ENCODE results near the gene PALS2. TPM values are rescaled to one million over a fixed set of nuclear protein-coding genes. Genes with fewer than 3 reads are reported as not detected.

Gene PALS2
- total RNA-seq, 1 experiment from 2014 or later = 64.6 TPM

- TF ChIP-seq ZNF281 (CRISPR knock-in tag; IDR thresholded peaks at IDR 0.05) (no peak), SP1 (CRISPR knock-in tag; conservative IDR thresholded peaks at IDR 0.05) (no peak), ZNF219 (CRISPR knock-in tag; IDR thresholded peaks at IDR 0.05; ENCODE audit: borderline replicate concordance) (no peak), CBFB (CRISPR knock-in tag; IDR thresholded peaks at IDR 0.05; ENCODE audit: low read depth) (no peak), CDX4 (CRISPR knock-in tag; IDR thresholded peaks at IDR 0.05; ENCODE audit: borderline replicate concordance) (no peak), JAZF1 (CRISPR knock-in tag; IDR thresholded peaks at IDR 0.05) (no peak), ZNF416 (CRISPR knock-in tag; IDR thresholded peaks at IDR 0.05) (no peak), TEAD1 (CRISPR knock-in tag; IDR thresholded peaks at IDR 0.05) (no peak), ZBTB43 (CRISPR knock-in tag; IDR thresholded peaks at IDR 0.05) (no peak)
Measured at GRCh38 chr7:24608504-24608903, 35.3 kb downstream of the PALS2 start (continued).

- peak overlapping the region; percentile 91 for H3K27ac Mint-ChIP-seq
- no peaks in the 10 kb centered on the region for H3K27me3 Mint-ChIP-seq (ENCODE audit: low read depth)
Measured at GRCh38 chr7:24609059-24609458, 35.8 kb downstream of the PALS2 start.

GRCh38 chr7:24609570-24609969 lies 36.3 kb downstream of the PALS2 start:
- Mint-ChIP-seq H3K4me1 (peaks cover 47% of the 10 kb centered on the region), H3K36me3 (no peaks in the 10 kb centered on the region), H3K27ac (peak overlapping the region; percentile 91), H3K9me3 (peaks cover 4% of the 10 kb centered on the region; the same call in 1 of the 2 replicates), H3K4me3 (peak overlapping the region; percentile 27; the same call in 1 of the 2 replicates), H3K27me3 (ENCODE audit: low read depth) (no peaks in the 10 kb centered on the region)
- DNase-seq (ENCODE audit: low spot score) (no peak), ATAC-seq (peak; percentile 67)
- no peak for TF ChIP-seq ZNF219 (CRISPR knock-in tag; IDR thresholded peaks at IDR 0.05; ENCODE audit: borderline replicate concordance)
- TF ChIP-seq E2F1 (CRISPR knock-in tag; IDR thresholded peaks at IDR 0.05) = no peak
- CTCF ChIA-PET = no interaction called here
- POLR2A ChIA-PET = no interaction called here

More at GRCh38 chr7:24609059-24609458, 35.8 kb downstream of the PALS2 start:
- TF ChIP-seq FOXP1 (CRISPR knock-in tag; IDR thresholded peaks at IDR 0.05; ENCODE audit: borderline replicate concordance) (no peak), RELA (CRISPR knock-in tag; IDR thresholded peaks at IDR 0.05; ENCODE audit: borderline replicate concordance) (no peak)
- CTCF ChIA-PET = no interaction called here
- H3K4me1 Mint-ChIP-seq = peaks cover 52% of the 10 kb centered on the region
- DNase-seq (ENCODE audit: low spot score) = peak; percentile 14
- peaks cover 4% of the 10 kb centered on the region; the same call in 1 of the 2 replicates for H3K9me3 Mint-ChIP-seq
- no peaks in the 10 kb centered on the region for H3K36me3 Mint-ChIP-seq
- POLR2A ChIA-PET = no interaction called here
- H3K4me3 Mint-ChIP-seq = peak overlapping the region; percentile 28
- ATAC-seq = peak; percentile 67

GRCh38 chr7:24611130-24611529 lies 37.9 kb downstream of the PALS2 start:
- ATAC-seq = no peak
- Mint-ChIP-seq H3K4me1 (peaks cover 52% of the 10 kb centered on the region), H3K4me3 (no peak overlapping the region), H3K36me3 (no peaks in the 10 kb centered on the region), H3K27me3 (ENCODE audit: low read depth) (no peaks in the 10 kb centered on the region), H3K27ac (no peak overlapping the region), H3K9me3 (peaks cover 4% of the 10 kb centered on the region; the same call in 1 of the 2 replicates)
- ChIA-PET POLR2A (no interaction called here), CTCF (no interaction called here)
- DNase-seq (ENCODE audit: low spot score) = no peak
- TF ChIP-seq ZNF532 (CRISPR knock-in tag; IDR thresholded peaks at IDR 0.05; ENCODE audit: borderline replicate concordance) = no peak
- no peak for TF ChIP-seq NFATC4 (CRISPR knock-in tag; IDR thresholded peaks at IDR 0.05)
- TF ChIP-seq ZNF281 (CRISPR knock-in tag; IDR thresholded peaks at IDR 0.05) = no peak
- TF ChIP-seq GTF2I (CRISPR knock-in tag; conservative IDR thresholded peaks at IDR 0.05) = no peak
- TF ChIP-seq SMAD4 (CRISPR knock-in tag; IDR thresholded peaks at IDR 0.05) = no peak
- TF ChIP-seq ZNF219 (CRISPR knock-in tag; IDR thresholded peaks at IDR 0.05; ENCODE audit: borderline replicate concordance) = no peak
- TF ChIP-seq ESRRA (CRISPR knock-in tag; IDR thresholded peaks at IDR 0.05; ENCODE audit: borderline replicate concordance) = no peak

All from WTC11 (cell line).